ENCODE results near the gene RAI14.
"Not testable (repeated sequence)": the region's sequence is repeated elsewhere in the genome, so short reads cannot be mapped to it uniquely, and the experiment has no call there.

The RAI14 gene

GRCh38 chr5:34719029-34719428, 62.9 kb downstream of the RAI14 start:
- TF ChIP-seq TAF1 (IDR thresholded peaks at IDR 0.05; ENCODE audit: borderline replicate concordance, low read depth, low read length) = no peak
- no peak for TF ChIP-seq POLR2A (IDR thresholded peaks at IDR 0.05; ENCODE audit: low read depth, low read length)
- TF ChIP-seq POLR2AphosphoS5 (IDR thresholded peaks at IDR 0.05; ENCODE audit: low read depth, low read length) = no peak
- FAIRE-seq = no peak
- DNase-seq (ENCODE audit: insufficient read length) = no peak

GRCh38 chr5:34721327-34721726, 65.2 kb downstream of the RAI14 start:
- FAIRE-seq (no peak), DNase-seq (ENCODE audit: insufficient read length) (no peak)
- TF ChIP-seq TAF1 (IDR thresholded peaks at IDR 0.05; ENCODE audit: borderline replicate concordance, low read depth, low read length) (no peak), POLR2AphosphoS5 (IDR thresholded peaks at IDR 0.05; ENCODE audit: low read depth, low read length) (no peak), POLR2A (IDR thresholded peaks at IDR 0.05; ENCODE audit: low read depth, low read length) (no peak)

- TF ChIP-seq POLR2A (IDR thresholded peaks at IDR 0.05; ENCODE audit: low read depth, low read length) = no peak
- no peak for TF ChIP-seq POLR2AphosphoS5 (IDR thresholded peaks at IDR 0.05; ENCODE audit: low read depth, low read length)
- no peak for TF ChIP-seq TAF1 (IDR thresholded peaks at IDR 0.05; ENCODE audit: borderline replicate concordance, low read depth, low read length)
- FAIRE-seq (no peak), DNase-seq (ENCODE audit: insufficient read length) (no peak)
Observed at GRCh38 chr5:34722183-34722582, 66.1 kb downstream of the RAI14 start.

- TF ChIP-seq TAF1 (IDR thresholded peaks at IDR 0.05; ENCODE audit: borderline replicate concordance, low read depth, low read length) (no peak), POLR2AphosphoS5 (IDR thresholded peaks at IDR 0.05; ENCODE audit: low read depth, low read length) (no peak), POLR2A (IDR thresholded peaks at IDR 0.05; ENCODE audit: low read depth, low read length) (no peak)
- DNase-seq (ENCODE audit: insufficient read length) (no peak), FAIRE-seq (no peak)
Observed at GRCh38 chr5:34724741-34725140, 68.6 kb downstream of the RAI14 start.

- not testable (repeated sequence) for FAIRE-seq; DNase-seq (ENCODE audit: insufficient read length)
Observed at GRCh38 chr5:34727166-34727749, 71.1 kb downstream of the RAI14 start.

- DNase-seq (ENCODE audit: insufficient read length) (no peak), FAIRE-seq (no peak)
- no peak for TF ChIP-seq POLR2AphosphoS5 (IDR thresholded peaks at IDR 0.05; ENCODE audit: low read depth, low read length)
- TF ChIP-seq TAF1 (IDR thresholded peaks at IDR 0.05; ENCODE audit: borderline replicate concordance, low read depth, low read length) = no peak
- TF ChIP-seq POLR2A (IDR thresholded peaks at IDR 0.05; ENCODE audit: low read depth, low read length) = no peak
Observed at GRCh38 chr5:34728236-34728635, 72.1 kb downstream of the RAI14 start.

GRCh38 chr5:34731435-34732232, 75.5 kb downstream of the RAI14 start:
- no peak for FAIRE-seq
- no peak for TF ChIP-seq TAF1 (IDR thresholded peaks at IDR 0.05; ENCODE audit: borderline replicate concordance, low read depth, low read length)
- no peak for DNase-seq (ENCODE audit: insufficient read length)

GRCh38 chr5:34734326-34734725, 78.2 kb downstream of the RAI14 start:
- no peak for TF ChIP-seq POLR2A (IDR thresholded peaks at IDR 0.05; ENCODE audit: low read depth, low read length)
- no peak for TF ChIP-seq POLR2AphosphoS5 (IDR thresholded peaks at IDR 0.05; ENCODE audit: low read depth, low read length)
- TF ChIP-seq TAF1 (IDR thresholded peaks at IDR 0.05; ENCODE audit: borderline replicate concordance, low read depth, low read length) = no peak
- DNase-seq (ENCODE audit: insufficient read length) (no peak), FAIRE-seq (no peak)

- TF ChIP-seq POLR2AphosphoS5 (IDR thresholded peaks at IDR 0.05; ENCODE audit: low read depth, low read length) = no peak
- no peak for TF ChIP-seq POLR2A (IDR thresholded peaks at IDR 0.05; ENCODE audit: low read depth, low read length)
- no peak for TF ChIP-seq TAF1 (IDR thresholded peaks at IDR 0.05; ENCODE audit: borderline replicate concordance, low read depth, low read length)
- DNase-seq (ENCODE audit: insufficient read length) (no peak), FAIRE-seq (no peak)
Observed at GRCh38 chr5:34735491-34736426, 79.6 kb downstream of the RAI14 start.

GRCh38 chr5:34736445-34737115, 80.5 kb downstream of the RAI14 start:
- TF ChIP-seq POLR2A (IDR thresholded peaks at IDR 0.05; ENCODE audit: low read depth, low read length) = no peak
- TF ChIP-seq TAF1 (IDR thresholded peaks at IDR 0.05; ENCODE audit: borderline replicate concordance, low read depth, low read length) = no peak
- FAIRE-seq = no peak
- DNase-seq (ENCODE audit: insufficient read length) = no peak

GRCh38 chr5:34737731-34738130, 81.6 kb downstream of the RAI14 start:
- FAIRE-seq = no peak
- TF ChIP-seq TAF1 (IDR thresholded peaks at IDR 0.05; ENCODE audit: borderline replicate concordance, low read depth, low read length) (no peak), POLR2A (IDR thresholded peaks at IDR 0.05; ENCODE audit: low read depth, low read length) (no peak), POLR2AphosphoS5 (IDR thresholded peaks at IDR 0.05; ENCODE audit: low read depth, low read length) (no peak)
- no peak for DNase-seq (ENCODE audit: insufficient read length)

All from GM12892 (cell line).